Activated CD8-positive, alpha-beta T cell treated with anti-CD3 and anti-CD28 coated beads for 36 hours (primary cell): ENCODE data around the gene OR10A4. TPM values are rescaled to one million over a fixed set of nuclear protein-coding genes. Genes with fewer than 3 reads are reported as not detected.
"Not testable (repeated sequence)": the region's sequence is repeated elsewhere in the genome, so short reads cannot be mapped to it uniquely, and the experiment has no call there.

Experiments used
- ATAC-seq: fragments of 200-7000 bp; cut with Tn5 transposase; one replicate; pipeline ENCODE4 v1.10.0; 2021; ENCODE audit warnings: mild to moderate bottlenecking, moderate library complexity
- CTCF ChIA-PET: fragments of 350-600 bp; sonication (Branson Sonifier 250); formaldehyde crosslinking; loops from one replicate; lab custom pipeline; 2021; ENCODE audit warnings: antibody characterized with exemption; lab: Charles Lee
- POLR2A ChIA-PET: fragments of 350-600 bp; sonication (Branson Sonifier 250); formaldehyde crosslinking; loops from one replicate; lab custom pipeline; 2021; ENCODE audit warnings: antibody characterized with exemption; lab: Charles Lee
- DNase-seq: peaks from one replicate; pipeline ENCODE4 v3.0.0-alpha.2; 2020
- H3K27ac Mint-ChIP-seq: one replicate; pipeline ENCODE4 v1.8.0; 2021; ENCODE audit warnings: mild to moderate bottlenecking, mixed read lengths
- H3K27me3 Mint-ChIP-seq: one replicate; pipeline ENCODE4 v1.8.0; 2021; ENCODE audit warnings: mixed read lengths
- H3K36me3 Mint-ChIP-seq: one replicate; pipeline ENCODE4 v1.8.0; 2021; ENCODE audit warnings: low read depth, mixed read lengths
- H3K4me1 Mint-ChIP-seq: one replicate; pipeline ENCODE4 v1.8.0; 2021; ENCODE audit warnings: low read depth, mixed read lengths
- H3K4me3 Mint-ChIP-seq: one replicate; pipeline ENCODE4 v1.8.0; 2021; ENCODE audit warnings: mild to moderate bottlenecking, moderate library complexity, mixed read lengths
- H3K9me3 Mint-ChIP-seq: one replicate; pipeline ENCODE4 v1.8.0; 2021; ENCODE audit warnings: mixed read lengths
- intact Hi-C: fragments of 100-400 bp; cut with micrococcal nuclease; formaldehyde crosslinking; loops from one replicate; pipeline ENCODE4 v1.10.0; 2022
- total RNA-seq, 2 experiments: library from RNA; stranded (reverse); gene quantifications; one replicate each; pipeline ENCODE4 v1.2.3, GENCODE V29; 2021
- TF ChIP-seq, protein P1 (sequence below): fragments of 200-600 bp; IDR thresholded peaks from one replicate; pipeline ENCODE4 v1.8.0; 2022; ENCODE audit warnings: antibody characterized with exemption, mild to moderate bottlenecking

OR10A4 gene
- total RNA-seq, 2 experiments from 2014 or later, result not detected

DNA sequence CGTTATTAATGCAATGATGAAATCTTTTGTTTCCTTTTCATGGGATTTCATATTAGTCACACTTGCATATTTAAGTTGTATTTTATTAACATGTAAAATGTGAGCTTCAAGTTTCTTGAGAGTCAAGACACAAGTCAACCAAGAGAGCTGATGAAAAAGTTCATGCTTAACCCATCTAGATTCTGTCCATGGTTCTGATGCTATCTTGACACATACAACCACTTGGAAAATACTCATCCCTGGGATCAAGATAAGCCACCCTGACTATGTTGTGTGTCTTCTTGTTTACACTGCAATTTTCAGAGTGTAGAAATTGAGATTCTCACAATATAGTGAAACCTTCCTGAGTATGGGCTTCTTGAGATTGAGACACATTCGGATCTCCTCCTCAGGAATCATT, 664 bp upstream of the OR10A4 start:
- no peaks in the 10 kb centered on the region for H3K4me1 Mint-ChIP-seq
- no peak overlapping the region for H3K27ac Mint-ChIP-seq
- ChIA-PET POLR2A (interaction anchor here (1.2 kb wide), 1 partner anchor 28 kb away, joined by 3 read pairs; no protein-coding TSS in a partner anchor), CTCF (no interaction called here)
- no peaks in the 10 kb centered on the region for H3K36me3 Mint-ChIP-seq
- DNase-seq (no peak), ATAC-seq (no peak)
- H3K27me3 Mint-ChIP-seq, result peaks cover 9% of the 10 kb centered on the region
- no peaks in the 10 kb centered on the region for H3K9me3 Mint-ChIP-seq
- TF ChIP-seq, protein P1, sequence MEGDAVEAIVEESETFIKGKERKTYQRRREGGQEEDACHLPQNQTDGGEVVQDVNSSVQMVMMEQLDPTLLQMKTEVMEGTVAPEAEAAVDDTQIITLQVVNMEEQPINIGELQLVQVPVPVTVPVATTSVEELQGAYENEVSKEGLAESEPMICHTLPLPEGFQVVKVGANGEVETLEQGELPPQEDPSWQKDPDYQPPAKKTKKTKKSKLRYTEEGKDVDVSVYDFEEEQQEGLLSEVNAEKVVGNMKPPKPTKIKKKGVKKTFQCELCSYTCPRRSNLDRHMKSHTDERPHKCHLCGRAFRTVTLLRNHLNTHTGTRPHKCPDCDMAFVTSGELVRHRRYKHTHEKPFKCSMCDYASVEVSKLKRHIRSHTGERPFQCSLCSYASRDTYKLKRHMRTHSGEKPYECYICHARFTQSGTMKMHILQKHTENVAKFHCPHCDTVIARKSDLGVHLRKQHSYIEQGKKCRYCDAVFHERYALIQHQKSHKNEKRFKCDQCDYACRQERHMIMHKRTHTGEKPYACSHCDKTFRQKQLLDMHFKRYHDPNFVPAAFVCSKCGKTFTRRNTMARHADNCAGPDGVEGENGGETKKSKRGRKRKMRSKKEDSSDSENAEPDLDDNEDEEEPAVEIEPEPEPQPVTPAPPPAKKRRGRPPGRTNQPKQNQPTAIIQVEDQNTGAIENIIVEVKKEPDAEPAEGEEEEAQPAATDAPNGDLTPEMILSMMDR, result no peak
- no peak overlapping the region for H3K4me3 Mint-ChIP-seq
- intact Hi-C loops, result no loop called here

DNA sequence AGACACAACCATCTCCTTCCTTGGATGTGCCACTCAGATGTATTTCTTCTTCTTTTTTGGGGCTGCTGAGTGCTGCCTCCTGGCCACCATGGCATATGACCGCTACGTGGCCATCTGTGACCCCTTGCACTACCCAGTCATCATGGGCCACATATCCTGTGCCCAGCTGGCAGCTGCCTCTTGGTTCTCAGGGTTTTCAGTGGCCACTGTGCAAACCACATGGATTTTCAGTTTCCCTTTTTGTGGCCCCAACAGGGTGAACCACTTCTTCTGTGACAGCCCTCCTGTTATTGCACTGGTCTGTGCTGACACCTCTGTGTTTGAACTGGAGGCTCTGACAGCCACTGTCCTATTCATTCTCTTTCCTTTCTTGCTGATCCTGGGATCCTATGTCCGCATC, 489 bp downstream of the OR10A4 start:
- TF ChIP-seq, protein P1, result no peak
- no peak overlapping the region for H3K27ac Mint-ChIP-seq
- no peak for DNase-seq
- H3K36me3 Mint-ChIP-seq, result no peaks in the 10 kb centered on the region
- peaks cover 11% of the 10 kb centered on the region for H3K27me3 Mint-ChIP-seq
- ChIA-PET POLR2A (no interaction called here), CTCF (interaction anchor here (1.4 kb wide), 1 partner anchor 24 kb away, joined by 3 read pairs; no protein-coding TSS in a partner anchor)
- H3K4me3 Mint-ChIP-seq, result no peak overlapping the region
- no peak for ATAC-seq
- H3K4me1 Mint-ChIP-seq, result no peaks in the 10 kb centered on the region
- no peaks in the 10 kb centered on the region for H3K9me3 Mint-ChIP-seq
- intact Hi-C loops, result no loop called here

DNA sequence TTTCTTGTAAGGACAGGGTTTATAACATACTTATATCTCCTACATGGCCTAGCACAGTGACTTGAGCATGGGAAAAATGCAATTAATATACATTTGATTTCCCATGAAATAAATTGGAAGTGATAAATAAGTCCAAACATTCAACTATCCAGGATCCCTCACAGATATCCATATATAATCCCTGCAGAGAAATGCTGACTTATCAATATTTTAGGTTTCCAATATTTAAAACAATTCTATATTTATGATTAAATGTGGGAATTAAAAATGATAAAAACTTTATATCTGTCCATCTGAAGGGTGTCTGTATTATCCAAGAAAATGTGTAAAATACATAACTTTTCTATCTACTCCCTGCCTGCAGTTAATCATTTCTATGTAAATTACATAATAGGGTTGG, 6.3 kb downstream of the OR10A4 start:
- ChIA-PET CTCF (no interaction called here), POLR2A (no interaction called here)
- no peaks in the 10 kb centered on the region for H3K9me3 Mint-ChIP-seq
- H3K4me1 Mint-ChIP-seq, result no peaks in the 10 kb centered on the region
- TF ChIP-seq, protein P1, result no peak
- DNase-seq (no peak), ATAC-seq (no peak)
- peaks cover 9% of the 10 kb centered on the region for H3K27me3 Mint-ChIP-seq
- no peaks in the 10 kb centered on the region for H3K36me3 Mint-ChIP-seq
- H3K4me3 Mint-ChIP-seq, result no peak overlapping the region
- intact Hi-C loops, result no loop called here
- H3K27ac Mint-ChIP-seq, result no peak overlapping the region

DNA sequence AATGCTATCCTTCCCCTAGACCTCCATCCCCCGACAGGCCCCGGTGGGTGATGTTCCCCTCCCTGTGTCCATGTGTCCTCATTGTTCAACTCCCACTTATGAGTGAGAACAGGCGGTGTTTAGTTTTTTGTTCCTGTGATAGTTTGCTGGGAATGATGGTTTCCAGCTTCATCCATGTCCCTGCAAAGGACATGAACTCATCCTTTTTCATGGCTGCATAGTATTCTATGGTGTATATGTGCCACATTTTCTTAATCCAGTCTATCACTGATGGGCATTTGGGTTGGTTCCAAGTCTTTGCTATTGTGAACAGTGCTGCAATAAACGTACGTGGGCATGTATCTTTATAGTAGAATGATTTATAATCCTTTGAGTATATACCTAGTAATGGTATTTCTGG, 11.3 kb downstream of the OR10A4 start:
- H3K4me1 Mint-ChIP-seq, H3K36me3 Mint-ChIP-seq, H3K9me3 Mint-ChIP-seq, DNase-seq, ATAC-seq, CTCF ChIA-PET, H3K4me3 Mint-ChIP-seq, intact Hi-C loops, H3K27ac Mint-ChIP-seq: not testable (repeated sequence)
- POLR2A ChIA-PET, result interaction anchor here (0.6 kb wide), 1 partner anchor 34 kb away, joined by 3 read pairs; no protein-coding TSS in a partner anchor
- peaks cover 12% of the 10 kb centered on the region for H3K27me3 Mint-ChIP-seq

GRCh38 chr11:6888830-6889229, 12.4 kb downstream of the OR10A4 start:
- Mint-ChIP-seq H3K27me3 (peaks cover 8% of the 10 kb centered on the region), H3K4me3 (no peak overlapping the region), H3K36me3 (no peaks in the 10 kb centered on the region), H3K9me3 (no peaks in the 10 kb centered on the region), H3K27ac (no peak overlapping the region), H3K4me1 (no peaks in the 10 kb centered on the region)
- intact Hi-C loops, result no loop called here
- DNase-seq (no peak), ATAC-seq (no peak)
- TF ChIP-seq, protein P1, result no peak
- CTCF ChIA-PET, result no interaction called here
- POLR2A ChIA-PET, result no interaction called here
